Endothelial cell (in vitro differentiated cells): ENCODE data around the gene HSPA1L. TPM values are rescaled to one million over a fixed set of nuclear protein-coding genes. Genes with fewer than 3 reads are reported as not detected.

Experiments
- DNase-seq: peaks from one replicate; pipeline ENCODE4 v3.0.0; 2021; ENCODE audit warnings: low spot score
- H3K27ac Mint-ChIP-seq: one replicate; pipeline ENCODE4 v1.8.0; 2021; ENCODE audit warnings: mixed read lengths, inconsistent platforms; ENCODE audit not compliant: unreplicated experiment
- H3K27me3 Mint-ChIP-seq: one replicate; pipeline ENCODE4 v1.8.0; 2021; ENCODE audit warnings: mild to moderate bottlenecking, moderate library complexity, mixed read lengths, inconsistent platforms; ENCODE audit not compliant: unreplicated experiment
- H3K36me3 Mint-ChIP-seq: one replicate; pipeline ENCODE4 v1.8.0; 2021; ENCODE audit warnings: mild to moderate bottlenecking, low read depth, mixed read lengths, inconsistent platforms; ENCODE audit not compliant: unreplicated experiment
- H3K4me1 Mint-ChIP-seq: one replicate; pipeline ENCODE4 v1.8.0; 2021; ENCODE audit warnings: mild to moderate bottlenecking, mixed read lengths, inconsistent platforms; ENCODE audit not compliant: unreplicated experiment
- H3K4me3 Mint-ChIP-seq: one replicate; pipeline ENCODE4 v1.8.0; 2021; ENCODE audit warnings: mild to moderate bottlenecking, mixed read lengths, inconsistent platforms; ENCODE audit not compliant: unreplicated experiment
- H3K9me3 Mint-ChIP-seq: one replicate; pipeline ENCODE4 v1.8.0; 2021; ENCODE audit warnings: mixed read lengths, inconsistent platforms; ENCODE audit not compliant: unreplicated experiment
- CTCF ChIP-seq: fragments of 200-600 bp; sonication (generic); IDR thresholded peaks from one replicate; pipeline ENCODE4 v1.5.0; 2021; ENCODE audit warnings: antibody characterized with exemption; ENCODE audit not compliant: unreplicated experiment
- total RNA-seq: library from RNA; stranded (reverse); fragmentation: NEBNext Ultra II Directional; extraction: Animal tissue kit (Norgen Biotek cat#: 25700); gene quantifications from one replicate; pipeline ENCODE4 v1.2.1, GENCODE V29; 2021; ENCODE audit not compliant: unreplicated experiment

Gene HSPA1L
- total RNA-seq, 1 donor from 2014 or later: 0.82 TPM

DNA sequence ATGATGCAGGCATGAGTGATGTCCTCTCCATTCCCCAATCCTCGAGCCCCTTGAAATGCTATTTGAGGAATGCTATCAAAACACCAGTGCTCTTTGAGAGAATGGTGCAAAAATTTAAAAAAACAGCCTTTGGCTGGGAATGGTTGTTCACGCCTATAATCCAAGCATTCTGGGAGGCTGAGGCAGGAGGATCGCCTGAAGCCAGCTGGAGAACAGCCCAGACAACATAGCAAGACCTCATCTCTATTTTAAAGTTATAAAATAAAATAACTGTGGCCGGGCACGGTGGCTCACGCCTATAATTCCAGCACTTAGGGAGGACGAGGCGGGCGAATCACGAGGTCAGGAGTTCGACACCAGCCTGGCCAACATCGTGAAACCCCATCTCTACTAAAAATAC, 15.3 kb downstream of the HSPA1L start:
- no peak overlapping the region for H3K4me3 Mint-ChIP-seq
- TF ChIP-seq CTCF: no peak
- peaks cover 4% of the 10 kb centered on the region for H3K36me3 Mint-ChIP-seq
- no peak for DNase-seq
- H3K4me1 Mint-ChIP-seq: peaks cover 8% of the 10 kb centered on the region
- no peak overlapping the region for H3K27ac Mint-ChIP-seq
- peaks cover 6% of the 10 kb centered on the region for H3K27me3 Mint-ChIP-seq
- H3K9me3 Mint-ChIP-seq: no peaks in the 10 kb centered on the region

- no peak for TF ChIP-seq CTCF
- H3K36me3 Mint-ChIP-seq: peaks cover 4% of the 10 kb centered on the region
- no peak overlapping the region for H3K27ac Mint-ChIP-seq
- DNase-seq: no peak
- peaks cover 14% of the 10 kb centered on the region for H3K4me1 Mint-ChIP-seq
- no peaks in the 10 kb centered on the region for H3K9me3 Mint-ChIP-seq
- H3K4me3 Mint-ChIP-seq: no peak overlapping the region
- H3K27me3 Mint-ChIP-seq: peaks cover 6% of the 10 kb centered on the region
Observed at GRCh38 chr6:31797588-31797987, 17.5 kb downstream of the HSPA1L start.

DNA sequence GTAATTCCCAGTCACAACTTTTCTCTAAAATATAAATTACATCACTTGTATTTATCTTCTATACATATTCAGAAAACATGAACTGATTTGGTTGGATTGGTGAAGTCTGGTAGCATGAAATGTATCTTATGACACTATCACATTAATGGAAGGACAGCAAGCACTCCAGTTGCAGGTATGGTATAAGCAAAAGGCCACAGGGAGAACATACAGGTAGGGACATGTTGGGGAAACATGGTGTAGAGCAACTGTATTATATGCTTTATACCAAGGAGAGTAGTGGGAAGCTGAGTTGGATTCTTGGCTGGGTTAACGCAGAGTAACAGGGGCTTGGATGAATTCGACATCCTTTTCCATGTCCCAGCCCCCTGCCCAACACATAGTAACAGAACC, 18.1 kb downstream of the HSPA1L start:
- H3K36me3 Mint-ChIP-seq: peaks cover 4% of the 10 kb centered on the region
- peaks cover 6% of the 10 kb centered on the region for H3K27me3 Mint-ChIP-seq
- peaks cover 14% of the 10 kb centered on the region for H3K4me1 Mint-ChIP-seq
- H3K9me3 Mint-ChIP-seq: no peaks in the 10 kb centered on the region
- TF ChIP-seq CTCF: no peak
- no peak for DNase-seq
- H3K4me3 Mint-ChIP-seq: peak overlapping the region; percentile 75
- H3K27ac Mint-ChIP-seq: no peak overlapping the region

GRCh38 chr6:31795616-31796298, 19.3 kb downstream of the HSPA1L start, which contains the start of gene VARS1:
TSS of gene VARS1 (minus strand) at chr6:31795752. CDS start at chr6:31795217, 535 bp downstream.
- Mint-ChIP-seq H3K4me3 (peak within 1 kb of the TSS; percentile 98), H3K36me3 (peaks cover 9% of the 10 kb centered on the region), H3K27ac (peak within 1 kb of the TSS; percentile 97), H3K27me3 (peaks cover 8% of the 10 kb centered on the region), H3K9me3 (no peaks in the 10 kb centered on the region), H3K4me1 (peaks cover 16% of the 10 kb centered on the region)
- peak; percentile 82 for DNase-seq
- TF ChIP-seq CTCF: peak; percentile 74

DNA sequence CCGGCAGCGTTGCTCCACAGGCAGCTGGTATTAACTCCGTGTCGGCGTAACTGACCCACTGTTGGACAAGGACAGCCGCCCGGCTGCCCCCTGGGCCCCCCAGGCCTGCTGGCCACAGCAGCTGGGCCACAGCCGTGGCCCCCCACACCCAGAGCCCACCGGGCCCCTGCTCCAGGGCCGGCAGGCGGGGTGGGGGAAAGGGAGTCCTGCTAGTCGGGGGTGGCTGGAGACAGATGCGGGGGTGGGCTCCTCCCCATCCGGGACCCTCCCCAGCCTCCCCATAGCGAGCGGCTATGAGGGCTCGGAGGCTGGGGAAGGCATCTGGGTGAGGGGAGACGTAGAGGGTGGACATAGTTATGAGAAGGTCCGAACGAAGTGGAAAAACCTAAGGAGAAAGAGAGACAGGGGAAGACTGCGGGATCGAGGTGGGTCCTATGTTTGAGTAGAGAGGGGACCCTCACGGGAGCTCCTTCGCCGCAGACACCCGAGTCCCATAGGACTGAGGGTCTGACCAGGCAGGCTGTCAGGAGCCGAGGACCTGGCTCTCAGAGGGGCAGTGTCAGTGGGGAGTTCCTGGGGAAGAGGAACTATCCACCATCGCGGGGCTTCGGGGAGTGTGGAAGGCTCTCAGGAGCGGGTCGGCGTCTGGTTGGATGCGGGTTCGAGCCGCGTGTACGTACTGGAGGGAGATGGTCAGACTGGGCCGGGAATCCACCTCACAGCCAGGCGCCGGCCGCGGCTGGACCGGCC, 20.0 kb downstream of the HSPA1L start:
- no peak for DNase-seq
- Mint-ChIP-seq H3K27me3 (peaks cover 8% of the 10 kb centered on the region), H3K4me3 (peak overlapping the region; percentile 98), H3K27ac (peak overlapping the region; percentile 97), H3K9me3 (no peaks in the 10 kb centered on the region), H3K36me3 (peaks cover 12% of the 10 kb centered on the region), H3K4me1 (peaks cover 19% of the 10 kb centered on the region)
- no peak for TF ChIP-seq CTCF
